Thyroid gland (tissue), 4 donors: Measurements from ENCODE around the gene CERK.

ENCODE experiments used
- POLR2A ChIP-seq, 2 donors: fragments of 450-650 bp; IDR thresholded peaks; one replicate each; pipeline ENCODE4 v1.6.1; 2017; ENCODE audit warnings: antibody characterized with exemption in 2 of 2, mild to moderate bottlenecking in 2 of 2, moderate library complexity in 1 of 2
- TF ChIP-seq, protein P1 (sequence below), 6 experiments: fragments of 200-600 bp in 3 of 6; fragments of 450-650 bp in 3 of 6; sonication (generic) in 3 of 6; IDR thresholded peaks; one replicate each; pipeline ENCODE4 v1.5.1; 2016 to 2019; ENCODE audit warnings: antibody characterized with exemption in 6 of 6, mild to moderate bottlenecking in 2 of 6, inconsistent platforms in 1 of 6, moderate library complexity in 1 of 6

DNA sequence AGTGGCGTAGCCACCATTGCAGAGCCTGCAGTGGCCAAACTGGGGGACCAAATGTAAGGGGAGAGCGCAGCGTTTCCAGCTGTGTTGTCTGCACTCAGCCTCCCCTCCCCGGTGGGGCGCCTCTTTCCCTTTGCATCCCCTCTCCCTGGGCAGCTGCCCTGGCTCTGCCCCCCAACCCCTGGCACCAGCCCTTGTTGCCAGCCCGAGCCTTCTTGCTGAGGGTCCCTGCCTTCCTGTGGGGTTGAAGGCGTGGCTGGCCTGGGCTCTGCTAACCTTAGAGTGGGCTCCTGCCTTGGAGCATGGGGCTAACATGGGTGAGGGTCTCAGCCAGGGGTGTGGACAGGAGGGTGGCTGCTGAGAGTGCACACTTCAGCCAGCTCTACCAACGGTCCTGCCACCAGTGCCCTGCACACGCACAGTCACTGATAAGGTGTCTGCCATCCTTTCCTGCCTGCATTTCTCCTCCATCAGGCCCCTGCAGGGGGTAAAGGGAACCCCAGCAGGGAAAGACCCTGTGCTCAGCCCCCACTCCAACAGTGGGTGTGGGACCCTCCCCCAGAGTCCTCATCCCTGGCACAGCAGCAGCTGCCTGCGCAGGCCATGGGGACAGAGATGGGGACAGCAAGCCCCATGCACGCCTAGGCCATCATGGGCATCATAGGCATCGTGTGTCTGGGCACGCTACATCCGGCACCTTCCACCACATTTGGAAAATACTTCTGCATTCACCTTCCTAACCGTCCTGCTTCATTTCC is 43.5 kb downstream of the CERK start:
- TF ChIP-seq, protein P1, sequence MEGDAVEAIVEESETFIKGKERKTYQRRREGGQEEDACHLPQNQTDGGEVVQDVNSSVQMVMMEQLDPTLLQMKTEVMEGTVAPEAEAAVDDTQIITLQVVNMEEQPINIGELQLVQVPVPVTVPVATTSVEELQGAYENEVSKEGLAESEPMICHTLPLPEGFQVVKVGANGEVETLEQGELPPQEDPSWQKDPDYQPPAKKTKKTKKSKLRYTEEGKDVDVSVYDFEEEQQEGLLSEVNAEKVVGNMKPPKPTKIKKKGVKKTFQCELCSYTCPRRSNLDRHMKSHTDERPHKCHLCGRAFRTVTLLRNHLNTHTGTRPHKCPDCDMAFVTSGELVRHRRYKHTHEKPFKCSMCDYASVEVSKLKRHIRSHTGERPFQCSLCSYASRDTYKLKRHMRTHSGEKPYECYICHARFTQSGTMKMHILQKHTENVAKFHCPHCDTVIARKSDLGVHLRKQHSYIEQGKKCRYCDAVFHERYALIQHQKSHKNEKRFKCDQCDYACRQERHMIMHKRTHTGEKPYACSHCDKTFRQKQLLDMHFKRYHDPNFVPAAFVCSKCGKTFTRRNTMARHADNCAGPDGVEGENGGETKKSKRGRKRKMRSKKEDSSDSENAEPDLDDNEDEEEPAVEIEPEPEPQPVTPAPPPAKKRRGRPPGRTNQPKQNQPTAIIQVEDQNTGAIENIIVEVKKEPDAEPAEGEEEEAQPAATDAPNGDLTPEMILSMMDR (IDR thresholded peaks at IDR 0.05), result no peak
- no peak for TF ChIP-seq POLR2A (IDR thresholded peaks at IDR 0.05)
